ENCODE measurements around the gene MAPK11.

MAPK11 gene

DNA sequence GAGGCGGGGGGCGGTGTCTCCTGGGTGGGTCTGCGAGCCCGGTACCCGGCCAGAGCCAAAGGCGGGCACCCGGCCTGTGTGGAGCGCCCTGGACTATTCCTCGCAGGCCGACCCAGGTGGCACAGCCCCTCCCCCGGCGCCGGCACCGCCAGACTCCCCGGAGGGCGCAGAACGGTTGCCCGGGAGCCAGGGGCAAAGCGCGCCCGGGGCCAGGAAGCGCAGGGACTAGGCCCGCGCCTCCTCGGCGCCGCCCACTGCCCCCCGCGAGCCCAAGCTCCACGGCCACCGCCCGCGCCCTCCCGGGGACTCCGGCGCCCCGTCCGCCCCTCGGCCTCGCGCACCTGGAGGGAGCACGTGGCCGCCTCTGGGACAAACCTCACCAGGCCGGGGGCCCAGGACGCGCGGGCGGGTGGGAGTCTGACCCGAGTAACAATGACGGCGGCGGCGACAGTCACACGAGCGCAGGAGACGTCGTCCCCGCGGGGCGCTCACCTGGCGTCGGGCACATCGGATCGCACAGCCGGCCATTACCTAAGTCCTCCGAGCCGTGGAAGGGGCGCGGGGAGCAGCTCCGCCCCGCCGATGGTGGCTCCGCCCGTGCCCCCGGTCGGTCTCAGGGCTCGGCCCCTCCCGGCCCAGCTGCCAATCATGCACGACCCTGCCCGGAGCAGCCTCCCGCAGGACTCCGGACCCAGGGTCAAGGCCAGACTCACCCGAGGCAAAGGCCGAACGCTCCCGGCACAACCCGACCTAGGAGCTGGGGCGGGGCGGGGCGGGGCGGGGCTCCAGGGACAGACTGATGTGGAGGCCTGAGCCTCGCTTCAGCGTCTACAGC, 29.8 kb upstream of the MAPK11 start:
- H3K4me3 ChIP-seq (ENCODE audit: low read depth, low read length): peak overlapping the region; percentile 21
- TF ChIP-seq, protein P1, sequence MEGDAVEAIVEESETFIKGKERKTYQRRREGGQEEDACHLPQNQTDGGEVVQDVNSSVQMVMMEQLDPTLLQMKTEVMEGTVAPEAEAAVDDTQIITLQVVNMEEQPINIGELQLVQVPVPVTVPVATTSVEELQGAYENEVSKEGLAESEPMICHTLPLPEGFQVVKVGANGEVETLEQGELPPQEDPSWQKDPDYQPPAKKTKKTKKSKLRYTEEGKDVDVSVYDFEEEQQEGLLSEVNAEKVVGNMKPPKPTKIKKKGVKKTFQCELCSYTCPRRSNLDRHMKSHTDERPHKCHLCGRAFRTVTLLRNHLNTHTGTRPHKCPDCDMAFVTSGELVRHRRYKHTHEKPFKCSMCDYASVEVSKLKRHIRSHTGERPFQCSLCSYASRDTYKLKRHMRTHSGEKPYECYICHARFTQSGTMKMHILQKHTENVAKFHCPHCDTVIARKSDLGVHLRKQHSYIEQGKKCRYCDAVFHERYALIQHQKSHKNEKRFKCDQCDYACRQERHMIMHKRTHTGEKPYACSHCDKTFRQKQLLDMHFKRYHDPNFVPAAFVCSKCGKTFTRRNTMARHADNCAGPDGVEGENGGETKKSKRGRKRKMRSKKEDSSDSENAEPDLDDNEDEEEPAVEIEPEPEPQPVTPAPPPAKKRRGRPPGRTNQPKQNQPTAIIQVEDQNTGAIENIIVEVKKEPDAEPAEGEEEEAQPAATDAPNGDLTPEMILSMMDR (IDR thresholded peaks at IDR 0.05; ENCODE audit: borderline replicate concordance, insufficient read depth, low read depth, low read length): no peak

DNA sequence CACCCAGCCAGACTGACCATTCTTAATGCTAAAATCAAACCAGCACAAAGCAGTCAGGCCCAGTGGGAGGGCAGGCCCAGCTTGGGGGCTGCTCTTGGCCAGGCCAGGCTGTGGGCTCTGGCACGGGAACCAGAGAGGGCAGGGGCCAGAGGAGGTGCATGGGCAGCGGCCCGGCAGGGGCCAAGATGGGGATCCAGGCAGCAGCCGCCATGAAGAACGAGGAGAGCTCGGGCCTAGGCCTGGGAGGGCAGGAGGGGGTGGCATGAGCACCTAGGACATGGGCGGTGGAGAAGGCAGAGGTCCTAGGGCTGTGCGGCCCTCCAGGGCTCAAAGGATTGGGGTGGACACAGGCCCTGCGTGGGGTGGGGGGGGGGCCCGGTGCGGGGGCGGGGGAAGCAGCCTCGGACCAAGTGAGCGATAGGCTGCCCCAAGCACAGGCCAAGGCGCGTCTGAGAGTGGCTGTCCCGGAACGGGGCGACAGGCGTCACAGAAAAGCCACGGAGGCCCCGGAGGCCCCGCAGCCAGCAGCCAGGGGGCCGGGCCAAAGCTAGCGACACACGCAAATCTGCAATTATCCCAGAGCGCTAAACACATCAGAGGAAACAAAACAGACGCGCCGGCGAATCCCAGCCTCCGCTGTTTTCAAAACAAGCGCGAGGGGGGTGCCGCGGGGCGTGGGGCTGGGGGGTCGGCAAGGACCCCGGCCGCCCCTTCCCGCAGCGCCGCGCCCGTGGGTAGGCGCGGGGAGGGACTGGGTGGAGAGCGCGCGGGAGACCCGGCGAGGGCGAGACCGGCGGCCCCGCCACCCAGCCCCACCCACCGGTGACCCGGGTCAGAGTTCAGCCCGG, 29.0 kb upstream of the MAPK11 start:
- TF ChIP-seq, protein P1 (IDR thresholded peaks at IDR 0.05; ENCODE audit: borderline replicate concordance, insufficient read depth, low read depth, low read length): no peak
- peak overlapping the region; percentile 10 for H3K4me3 ChIP-seq (ENCODE audit: low read depth, low read length)

DNA sequence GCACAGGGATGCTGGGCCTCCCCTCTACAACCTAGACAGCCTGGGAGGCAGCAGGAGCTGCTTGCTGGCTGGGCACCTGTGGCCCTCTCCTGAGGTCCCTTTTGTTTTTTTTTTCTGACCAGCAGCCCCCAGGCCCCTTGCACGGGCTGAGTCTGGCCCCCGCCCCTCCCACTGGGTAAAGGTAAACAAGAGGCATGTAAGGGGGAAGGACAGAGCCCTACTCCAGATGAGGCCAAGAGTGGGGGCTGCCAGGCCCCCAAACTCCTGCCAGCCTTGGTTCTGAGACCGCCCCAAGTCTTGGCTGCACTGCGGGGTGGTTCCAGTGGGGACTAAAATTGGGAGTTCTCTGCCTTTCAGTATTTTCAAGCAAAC, 28.1 kb upstream of the MAPK11 start:
- H3K4me3 ChIP-seq (ENCODE audit: low read depth, low read length): no peak overlapping the region

DNA sequence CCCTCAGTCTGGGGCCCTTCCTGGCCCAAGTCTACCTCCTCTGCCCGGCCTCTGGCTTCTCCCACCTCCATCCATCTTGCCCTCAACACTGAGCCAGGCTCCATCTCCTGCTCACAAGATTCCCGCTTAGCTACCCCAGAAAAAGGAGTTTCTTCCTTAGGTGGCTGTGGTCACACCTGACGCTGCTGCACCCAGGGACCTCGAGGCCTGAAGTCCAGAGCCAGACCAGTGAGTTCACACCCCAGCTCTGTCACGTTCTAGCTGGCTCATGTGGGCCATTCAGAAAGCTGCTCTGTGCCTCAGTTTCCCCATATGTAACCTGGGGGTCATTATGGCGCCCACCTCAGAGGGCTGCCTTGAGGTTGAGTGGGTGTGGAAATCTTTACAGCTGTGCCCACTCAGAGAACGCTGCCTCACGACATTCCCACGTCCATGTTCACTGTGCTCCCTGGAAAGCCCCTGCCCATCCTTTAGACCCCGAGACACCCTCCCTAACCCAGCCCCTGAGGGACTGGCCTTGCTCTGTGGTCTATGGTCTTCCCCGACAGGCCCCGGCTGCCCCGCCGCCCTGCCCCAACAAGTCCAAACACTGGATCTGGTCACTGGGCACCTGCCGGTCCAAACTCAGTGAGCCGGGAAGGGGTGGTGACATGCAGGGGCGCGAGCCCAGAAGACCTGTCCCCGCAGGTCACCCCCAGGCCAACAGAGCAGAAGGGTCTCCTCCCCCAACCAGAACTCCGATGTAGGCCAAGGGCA, 27.5 kb upstream of the MAPK11 start:
- TF ChIP-seq, protein P1 (IDR thresholded peaks at IDR 0.05; ENCODE audit: borderline replicate concordance, insufficient read depth, low read depth, low read length): no peak
- H3K4me3 ChIP-seq (ENCODE audit: low read depth, low read length): no peak overlapping the region

More for the DNA sequence above, 28.1 kb upstream of the MAPK11 start:
- TF ChIP-seq, protein P1 (IDR thresholded peaks at IDR 0.05; ENCODE audit: borderline replicate concordance, insufficient read depth, low read depth, low read length): no peak

DNA sequence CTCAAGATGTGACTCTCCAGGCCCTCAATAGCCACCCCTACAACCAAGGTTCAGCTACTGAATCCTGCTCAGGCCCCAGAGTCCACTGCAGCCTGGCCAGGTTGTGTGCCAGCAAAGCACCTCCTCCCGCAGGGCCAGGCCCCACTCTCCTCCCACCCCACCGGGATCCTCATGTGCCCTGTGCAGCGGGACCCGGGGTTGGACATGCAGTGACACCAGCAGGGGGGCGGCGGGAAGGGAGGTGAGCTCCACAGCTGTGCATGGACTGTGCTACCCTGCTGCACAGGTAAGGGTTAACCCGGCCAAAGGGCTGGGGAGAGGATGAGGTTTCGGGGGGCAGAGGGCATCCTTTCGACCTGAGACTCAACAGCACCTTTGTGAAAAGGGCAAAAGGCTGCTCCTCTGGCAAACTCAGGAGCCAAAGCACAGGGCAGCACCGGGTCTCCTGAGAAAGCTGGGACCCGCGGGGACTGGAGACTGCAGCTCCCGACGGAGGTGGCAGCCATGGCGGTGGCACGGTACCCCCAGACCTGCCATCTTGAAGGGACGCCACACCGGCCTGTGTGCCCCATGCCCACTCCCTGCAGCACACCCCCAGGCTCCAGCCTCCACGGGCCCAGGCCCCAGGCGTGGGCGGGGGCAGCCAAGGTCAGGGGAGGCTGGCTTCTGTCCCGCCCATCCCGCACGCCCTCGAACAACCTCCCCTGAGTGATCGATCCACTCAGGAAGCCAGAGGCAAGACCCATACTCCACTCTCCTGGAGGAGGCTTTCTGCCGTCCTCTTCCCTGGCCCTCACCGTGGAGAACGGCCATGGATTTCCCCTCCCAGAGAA, 26.7 kb upstream of the MAPK11 start:
- TF ChIP-seq, protein P1 (IDR thresholded peaks at IDR 0.05; ENCODE audit: borderline replicate concordance, insufficient read depth, low read depth, low read length): no peak
- no peak overlapping the region for H3K4me3 ChIP-seq (ENCODE audit: low read depth, low read length)

DNA sequence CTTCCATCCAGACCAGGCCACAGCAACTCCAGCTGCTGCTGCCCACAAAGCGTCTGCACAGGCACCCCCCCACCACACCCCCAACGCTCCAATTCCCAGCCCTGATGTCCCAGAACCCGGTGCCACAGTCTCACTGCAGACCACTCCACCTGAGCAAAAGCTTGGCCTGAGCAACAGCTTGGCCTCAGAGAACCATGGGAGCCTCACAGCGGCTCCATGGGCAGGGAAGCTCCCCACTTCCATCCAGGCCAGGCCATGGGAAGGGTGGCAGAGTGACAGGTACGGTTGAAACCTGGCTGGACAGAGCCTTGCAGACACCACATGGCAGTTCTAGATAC, 24.1 kb upstream of the MAPK11 start:
- TF ChIP-seq, protein P1 (IDR thresholded peaks at IDR 0.05; ENCODE audit: borderline replicate concordance, insufficient read depth, low read depth, low read length): no peak

More for the DNA sequence above, 24.1 kb upstream of the MAPK11 start:
- H3K4me3 ChIP-seq (ENCODE audit: low read depth, low read length): no peak overlapping the region

Data from GM12875 (cell line).